ENCODE results near the gene CMTM5. TPM values are rescaled to one million over a fixed set of nuclear protein-coding genes. Genes with fewer than 3 reads are reported as not detected.

CMTM5 gene
- total RNA-seq, 1 experiment from 2014 or later, result not detected

DNA sequence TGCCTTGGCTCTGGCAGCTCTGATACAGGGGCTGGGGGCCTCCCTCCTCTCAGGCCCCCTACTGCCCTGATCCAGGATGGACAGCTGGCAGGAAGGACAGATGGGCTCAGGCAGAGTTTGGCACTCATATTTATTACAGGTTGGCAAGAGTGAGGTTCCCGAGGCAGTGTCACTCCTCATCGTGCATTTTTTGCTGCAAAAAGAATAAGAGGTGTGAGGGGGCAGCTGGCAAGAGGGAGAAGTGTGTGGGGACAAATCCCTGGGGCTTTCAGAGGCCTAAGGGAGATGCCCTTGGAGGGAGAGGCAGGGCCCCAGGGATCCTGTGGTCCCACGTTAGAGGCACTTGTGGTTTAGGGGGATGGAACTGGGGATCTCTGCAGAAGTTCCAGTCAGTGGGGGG is 5.0 kb downstream of the CMTM5 start:
- in situ Hi-C loops (cut with HindIII; ENCODE audit: low pct_unique_long_range_greater_than_20kb, low sequenced_read_pairs), result no loop called here
- H3K9me3 ChIP-seq (ENCODE audit: control insufficient read depth, insufficient read depth, low read depth, low read length), result no peaks in the 10 kb centered on the region
- ATAC-seq, result no peak
- TF ChIP-seq, protein P1, sequence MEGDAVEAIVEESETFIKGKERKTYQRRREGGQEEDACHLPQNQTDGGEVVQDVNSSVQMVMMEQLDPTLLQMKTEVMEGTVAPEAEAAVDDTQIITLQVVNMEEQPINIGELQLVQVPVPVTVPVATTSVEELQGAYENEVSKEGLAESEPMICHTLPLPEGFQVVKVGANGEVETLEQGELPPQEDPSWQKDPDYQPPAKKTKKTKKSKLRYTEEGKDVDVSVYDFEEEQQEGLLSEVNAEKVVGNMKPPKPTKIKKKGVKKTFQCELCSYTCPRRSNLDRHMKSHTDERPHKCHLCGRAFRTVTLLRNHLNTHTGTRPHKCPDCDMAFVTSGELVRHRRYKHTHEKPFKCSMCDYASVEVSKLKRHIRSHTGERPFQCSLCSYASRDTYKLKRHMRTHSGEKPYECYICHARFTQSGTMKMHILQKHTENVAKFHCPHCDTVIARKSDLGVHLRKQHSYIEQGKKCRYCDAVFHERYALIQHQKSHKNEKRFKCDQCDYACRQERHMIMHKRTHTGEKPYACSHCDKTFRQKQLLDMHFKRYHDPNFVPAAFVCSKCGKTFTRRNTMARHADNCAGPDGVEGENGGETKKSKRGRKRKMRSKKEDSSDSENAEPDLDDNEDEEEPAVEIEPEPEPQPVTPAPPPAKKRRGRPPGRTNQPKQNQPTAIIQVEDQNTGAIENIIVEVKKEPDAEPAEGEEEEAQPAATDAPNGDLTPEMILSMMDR (IDR thresholded peaks at IDR 0.05), result no peak
- no peak for TF ChIP-seq TCF7L2 (IDR thresholded peaks at IDR 0.05; ENCODE audit: low read depth, low read length)
- TF ChIP-seq SIN3A (IDR thresholded peaks at IDR 0.05; ENCODE audit: borderline replicate concordance, insufficient read depth, low read depth, low read length), result no peak
- TF ChIP-seq, protein P2, sequence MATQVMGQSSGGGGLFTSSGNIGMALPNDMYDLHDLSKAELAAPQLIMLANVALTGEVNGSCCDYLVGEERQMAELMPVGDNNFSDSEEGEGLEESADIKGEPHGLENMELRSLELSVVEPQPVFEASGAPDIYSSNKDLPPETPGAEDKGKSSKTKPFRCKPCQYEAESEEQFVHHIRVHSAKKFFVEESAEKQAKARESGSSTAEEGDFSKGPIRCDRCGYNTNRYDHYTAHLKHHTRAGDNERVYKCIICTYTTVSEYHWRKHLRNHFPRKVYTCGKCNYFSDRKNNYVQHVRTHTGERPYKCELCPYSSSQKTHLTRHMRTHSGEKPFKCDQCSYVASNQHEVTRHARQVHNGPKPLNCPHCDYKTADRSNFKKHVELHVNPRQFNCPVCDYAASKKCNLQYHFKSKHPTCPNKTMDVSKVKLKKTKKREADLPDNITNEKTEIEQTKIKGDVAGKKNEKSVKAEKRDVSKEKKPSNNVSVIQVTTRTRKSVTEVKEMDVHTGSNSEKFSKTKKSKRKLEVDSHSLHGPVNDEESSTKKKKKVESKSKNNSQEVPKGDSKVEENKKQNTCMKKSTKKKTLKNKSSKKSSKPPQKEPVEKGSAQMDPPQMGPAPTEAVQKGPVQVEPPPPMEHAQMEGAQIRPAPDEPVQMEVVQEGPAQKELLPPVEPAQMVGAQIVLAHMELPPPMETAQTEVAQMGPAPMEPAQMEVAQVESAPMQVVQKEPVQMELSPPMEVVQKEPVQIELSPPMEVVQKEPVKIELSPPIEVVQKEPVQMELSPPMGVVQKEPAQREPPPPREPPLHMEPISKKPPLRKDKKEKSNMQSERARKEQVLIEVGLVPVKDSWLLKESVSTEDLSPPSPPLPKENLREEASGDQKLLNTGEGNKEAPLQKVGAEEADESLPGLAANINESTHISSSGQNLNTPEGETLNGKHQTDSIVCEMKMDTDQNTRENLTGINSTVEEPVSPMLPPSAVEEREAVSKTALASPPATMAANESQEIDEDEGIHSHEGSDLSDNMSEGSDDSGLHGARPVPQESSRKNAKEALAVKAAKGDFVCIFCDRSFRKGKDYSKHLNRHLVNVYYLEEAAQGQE (IDR thresholded peaks at IDR 0.05; ENCODE audit: insufficient read depth in 1 of 2, low read depth in 2 of 2, low read length in 1 of 2), result no peak
- TF ChIP-seq POLR2AphosphoS5 (IDR thresholded peaks at IDR 0.05; ENCODE audit: low read depth, low read length), result no peak
- DNase-seq (ENCODE audit: low read depth, low spot score), result no peak
- ChIA-PET POLR2A (interaction anchor here (0.6 kb wide), 1 partner anchor 75 kb away, joined by 5 read pairs; the partner anchor contains the start of gene BCL2L2), CTCF (no interaction called here)
- no peak overlapping the region for H3K4me3 ChIP-seq (ENCODE audit: low read depth in 2 of 2, low read length in 2 of 2)
- no peaks in the 10 kb centered on the region for H3K4me1 ChIP-seq (ENCODE audit: control insufficient read depth, insufficient read depth, low read length)
- no peaks in the 10 kb centered on the region for H3K27me3 ChIP-seq (ENCODE audit: control insufficient read depth, insufficient read depth, low read length)
- intact Hi-C loops (cut with micrococcal nuclease; ENCODE audit: unreplicated experiment), result loop anchor here (5.0 kb wide), 1 partner anchor 55 kb away; no protein-coding TSS in a partner anchor
- no peaks in the 10 kb centered on the region for H3K36me3 ChIP-seq (ENCODE audit: control insufficient read depth, insufficient read depth, low read length)
- BruUV-seq (replicated peaks), result no TSS peak
- H3K27ac ChIP-seq (ENCODE audit: low read length), result no peak overlapping the region

DNA sequence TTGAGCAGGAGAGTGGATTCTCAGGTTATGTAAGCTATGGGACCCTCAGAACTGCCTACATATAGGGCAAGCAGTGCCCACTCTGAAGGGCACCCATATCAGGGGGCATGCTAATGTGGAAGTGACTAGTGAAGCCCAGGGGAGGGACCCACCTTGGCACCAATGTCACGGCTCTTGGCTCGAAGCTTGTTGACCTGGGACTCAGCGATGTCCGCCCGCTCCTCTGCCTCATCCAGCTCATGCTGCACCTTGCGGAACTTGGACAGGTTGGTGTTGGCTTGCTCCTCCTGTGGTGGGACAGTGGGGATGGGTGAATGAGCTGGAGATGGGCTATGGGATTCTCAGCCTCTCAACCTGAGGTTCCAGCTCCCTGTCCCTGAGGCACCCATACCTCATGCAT is 5.4 kb downstream of the CMTM5 start:
- H3K27ac ChIP-seq (ENCODE audit: low read length), result no peak overlapping the region
- ChIA-PET POLR2A (interaction anchor here (0.6 kb wide), 1 partner anchor 76 kb away, joined by 5 read pairs; the partner anchor contains the start of gene BCL2L2), CTCF (no interaction called here)
- no peaks in the 10 kb centered on the region for H3K27me3 ChIP-seq (ENCODE audit: control insufficient read depth, insufficient read depth, low read length)
- DNase-seq (ENCODE audit: low read depth, low spot score) (no peak), ATAC-seq (no peak)
- intact Hi-C loops (cut with micrococcal nuclease; ENCODE audit: unreplicated experiment) (loop anchor here (5.0 kb wide), 1 partner anchor 55 kb away; no protein-coding TSS in a partner anchor), in situ Hi-C loops (cut with HindIII; ENCODE audit: low pct_unique_long_range_greater_than_20kb, low sequenced_read_pairs) (no loop called here)
- no peaks in the 10 kb centered on the region for H3K9me3 ChIP-seq (ENCODE audit: control insufficient read depth, insufficient read depth, low read depth, low read length)
- no peak for TF ChIP-seq SIN3A (IDR thresholded peaks at IDR 0.05; ENCODE audit: borderline replicate concordance, insufficient read depth, low read depth, low read length)
- TF ChIP-seq, protein P2 (IDR thresholded peaks at IDR 0.05; ENCODE audit: insufficient read depth in 1 of 2, low read depth in 2 of 2, low read length in 1 of 2), result no peak
- TF ChIP-seq, protein P1 (IDR thresholded peaks at IDR 0.05), result no peak
- no peak for TF ChIP-seq POLR2AphosphoS5 (IDR thresholded peaks at IDR 0.05; ENCODE audit: low read depth, low read length)
- TF ChIP-seq TCF7L2 (IDR thresholded peaks at IDR 0.05; ENCODE audit: low read depth, low read length), result no peak
- no peak overlapping the region for H3K4me3 ChIP-seq (ENCODE audit: low read depth in 2 of 2, low read length in 2 of 2)
- no peaks in the 10 kb centered on the region for H3K36me3 ChIP-seq (ENCODE audit: control insufficient read depth, insufficient read depth, low read length)
- no TSS peak for BruUV-seq (replicated peaks)
- no peaks in the 10 kb centered on the region for H3K4me1 ChIP-seq (ENCODE audit: control insufficient read depth, insufficient read depth, low read length)
